NK-92 (cell line): Measurements from ENCODE around the gene FYN.
"Not testable (repeated sequence)": the region's sequence is repeated elsewhere in the genome, so short reads cannot be mapped to it uniquely, and the experiment has no call there.

ENCODE experiments used
- DNase-seq: peaks from one replicate; lab custom pipeline; 2025; ENCODE audit not compliant: unreplicated experiment; lab: John Stamatoyannopoulos, UW

FYN gene

DNA sequence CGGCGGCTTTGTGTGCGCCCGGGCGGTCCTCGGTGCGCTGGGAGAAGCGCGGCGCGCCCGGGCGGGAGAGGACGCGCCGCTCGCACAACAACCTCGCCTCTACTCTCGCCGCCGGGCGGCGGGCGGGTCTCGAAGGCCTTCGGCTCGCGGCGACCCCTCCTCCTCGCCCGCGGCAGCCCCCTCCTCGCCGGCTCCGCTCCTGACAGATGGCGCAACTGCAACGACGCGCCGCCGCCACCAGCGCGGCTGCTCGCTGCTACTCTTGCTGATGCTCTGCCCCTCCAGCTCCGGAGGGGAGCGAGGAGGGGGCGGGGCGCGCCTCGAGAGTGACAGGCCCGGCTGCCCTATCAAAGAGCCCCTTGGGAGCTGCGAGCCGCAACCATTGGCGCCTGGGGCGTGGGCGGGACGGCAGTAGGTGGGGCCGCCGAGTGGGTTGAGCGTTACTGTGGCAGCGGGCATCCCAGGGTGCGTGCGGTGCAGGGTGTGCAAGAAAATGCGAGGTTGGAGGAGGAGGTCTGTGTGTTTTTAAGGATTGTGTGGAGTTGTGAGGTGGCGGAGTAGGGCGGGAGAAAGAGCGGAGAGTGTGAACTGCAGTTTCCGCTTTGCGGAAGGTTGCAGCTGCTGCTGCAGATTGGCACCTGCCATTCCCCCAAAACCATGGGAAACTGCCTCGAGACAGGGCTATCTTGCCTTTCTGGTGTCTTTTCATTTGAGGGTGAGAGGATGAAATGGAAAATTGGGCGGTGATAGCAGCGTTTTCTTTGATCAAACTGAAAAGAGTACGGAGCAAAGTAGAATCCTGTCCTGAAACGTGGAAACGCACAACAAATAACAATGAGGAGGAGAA, at the start of gene FYN:
Gene FYN (minus strand): TSS at position 275 of the 847 bp plus-strand sequence. CDS start 153,401 bp downstream, outside the sequence.
- peak; percentile 93 for DNase-seq

- DNase-seq = no peak
Observed at GRCh38 chr6:111922454-111923297, 49.4 kb upstream of the FYN start.

GRCh38 chr6:111921103-111921502, 47.9 kb upstream of the FYN start:
- no peak for DNase-seq

- no peak for DNase-seq
Observed at GRCh38 chr6:111920578-111920977, 47.3 kb upstream of the FYN start.

- no peak for DNase-seq
Observed at GRCh38 chr6:111918825-111919224, 45.6 kb upstream of the FYN start.

- DNase-seq = no peak
Observed at GRCh38 chr6:111916747-111917146, 43.5 kb upstream of the FYN start.

DNA sequence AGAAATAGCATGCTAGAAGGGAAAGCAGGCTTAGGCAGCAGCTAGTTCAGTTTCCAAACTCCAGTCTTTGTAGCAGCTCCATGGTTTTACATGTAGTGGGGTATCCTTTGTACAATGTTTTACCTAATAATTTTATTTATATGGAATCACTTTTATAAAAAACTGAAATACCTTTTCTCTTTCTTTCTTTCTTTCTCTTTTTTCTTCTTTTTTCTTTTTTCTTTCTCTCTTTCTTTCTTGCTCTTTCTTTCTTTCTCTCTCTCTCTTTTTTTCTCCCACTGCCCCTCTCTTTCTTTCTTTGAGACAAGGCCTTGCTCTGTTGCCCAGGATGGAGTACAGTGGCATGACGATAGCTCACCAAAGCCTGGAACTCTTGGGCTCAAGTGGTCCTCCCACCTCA, 41.4 kb upstream of the FYN start:
- no peak for DNase-seq

- no peak for DNase-seq
Observed at GRCh38 chr6:111912904-111913303, 39.7 kb upstream of the FYN start.

GRCh38 chr6:111911428-111911827, 38.2 kb upstream of the FYN start:
- DNase-seq = no peak

- no peak for DNase-seq
Observed at GRCh38 chr6:111909238-111909637, 36.0 kb upstream of the FYN start.

DNA sequence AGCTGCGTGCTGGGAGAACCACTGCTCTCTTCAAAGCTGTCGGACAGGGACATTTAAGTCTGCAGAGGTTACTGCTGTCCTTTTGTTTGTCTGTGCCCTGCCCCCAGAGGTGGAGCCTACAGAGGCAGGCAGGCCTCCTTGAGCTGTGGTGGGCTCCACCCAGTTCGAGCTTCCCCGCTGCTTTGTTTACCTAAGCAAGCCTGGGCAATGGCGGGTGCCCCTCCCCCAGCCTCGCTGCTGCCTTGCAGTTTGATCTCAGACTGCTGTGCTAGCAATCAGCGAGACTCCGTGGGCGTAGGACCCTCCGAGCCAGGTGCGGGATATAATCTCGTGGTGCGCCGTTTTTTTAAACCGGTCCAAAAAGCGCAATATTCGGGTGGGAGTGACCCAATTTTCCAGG, 35.1 kb upstream of the FYN start:
- DNase-seq = not testable (repeated sequence)

DNA sequence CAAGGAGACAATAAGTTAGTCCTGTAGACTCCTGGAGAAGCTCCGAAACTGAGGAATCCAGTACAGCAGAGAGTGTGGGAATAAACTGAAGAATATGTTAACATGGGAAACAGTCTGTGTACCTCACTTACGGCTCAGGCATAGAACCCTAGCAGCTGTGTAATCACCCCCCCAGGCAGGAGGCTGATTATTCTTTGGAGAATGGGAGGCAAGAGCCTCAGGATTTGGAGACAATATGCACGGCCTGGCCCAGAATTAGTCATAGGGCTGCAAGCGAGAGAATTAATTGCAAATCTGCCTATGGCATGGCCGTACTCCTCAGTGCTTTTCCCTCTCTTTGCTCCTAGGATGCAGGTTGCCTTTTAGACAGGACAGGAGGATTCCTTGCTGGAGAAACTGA, 27.5 kb upstream of the FYN start:
- no peak for DNase-seq

- no peak for DNase-seq
Observed at GRCh38 chr6:111899531-111899930, 26.3 kb upstream of the FYN start.

DNA sequence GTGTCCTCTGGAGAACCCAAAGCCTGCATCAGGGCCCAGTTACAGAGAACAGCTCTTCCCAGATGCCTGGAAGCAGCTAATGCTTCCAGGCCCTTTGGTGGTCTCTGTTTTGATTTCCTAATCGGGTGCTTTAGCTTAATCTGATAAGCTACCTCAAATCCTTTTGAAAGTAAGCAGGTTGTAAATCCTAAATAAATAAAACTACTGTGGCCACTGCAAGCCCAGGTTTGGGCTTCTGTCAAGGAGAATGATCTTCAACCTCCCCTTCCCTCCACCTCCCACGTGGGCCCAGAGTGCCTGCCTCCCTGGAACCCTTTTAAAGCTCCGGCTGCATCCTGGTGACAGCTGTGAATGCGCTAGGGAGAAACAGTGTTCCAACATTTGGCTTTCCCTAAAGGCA, 25.2 kb upstream of the FYN start:
- no peak for DNase-seq

DNA sequence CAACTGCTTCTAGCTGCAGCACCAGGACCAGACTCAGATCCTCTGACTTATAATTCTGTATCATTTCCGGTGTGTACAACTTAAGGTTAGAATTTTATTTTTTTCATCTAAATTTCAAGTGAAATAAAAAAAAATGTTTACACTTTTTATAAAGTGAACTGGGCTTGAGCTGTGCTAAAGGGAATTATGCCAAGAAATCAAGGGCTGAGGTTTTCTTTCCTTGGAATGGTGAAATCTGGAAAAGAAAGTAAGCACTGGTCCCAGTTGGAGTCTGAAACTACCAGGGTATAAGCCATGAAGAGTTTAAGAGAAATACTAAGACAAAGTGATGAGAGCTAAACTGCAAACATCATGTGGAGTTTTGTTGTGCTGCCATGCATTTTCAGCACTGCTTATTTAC, 21.7 kb upstream of the FYN start:
- DNase-seq = no peak

DNA sequence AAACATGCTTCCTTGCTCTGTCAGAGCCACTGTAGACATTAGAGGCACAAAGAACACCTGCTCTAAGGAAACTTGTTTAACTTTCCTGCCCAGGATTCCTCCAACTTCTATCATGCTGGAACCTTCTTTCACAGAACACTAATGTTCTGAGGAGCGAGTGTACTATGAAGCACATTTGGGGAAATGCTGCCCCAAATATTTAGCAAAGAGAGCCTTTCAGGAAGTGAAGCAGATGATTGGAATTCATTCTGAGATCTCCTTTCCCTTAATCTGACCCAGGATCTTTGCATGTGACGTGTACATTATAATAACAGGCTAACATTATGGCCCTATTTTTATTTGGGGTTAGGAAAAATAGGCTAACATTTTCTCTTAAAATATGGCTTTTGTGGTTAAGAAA, 21.0 kb upstream of the FYN start:
- no peak for DNase-seq

DNA sequence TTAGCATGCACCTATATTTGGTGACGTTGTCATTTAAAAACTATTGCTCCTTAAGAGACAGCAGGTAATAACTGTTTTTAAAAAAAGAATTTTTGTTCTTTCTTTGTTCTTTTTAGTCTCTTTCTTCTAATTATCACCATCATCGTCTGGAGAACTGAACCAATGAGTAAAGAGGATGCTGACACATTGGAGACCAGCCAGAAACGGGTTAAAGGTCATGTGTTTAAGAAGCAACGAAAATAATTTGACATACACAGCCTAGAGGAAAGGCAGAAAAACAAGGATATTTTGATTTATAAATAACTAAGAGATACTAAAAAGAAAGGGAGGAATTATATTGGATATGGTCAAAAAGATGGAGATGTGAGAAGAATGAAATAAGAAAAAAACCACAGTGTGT, 19.2 kb upstream of the FYN start:
- DNase-seq = no peak

DNA sequence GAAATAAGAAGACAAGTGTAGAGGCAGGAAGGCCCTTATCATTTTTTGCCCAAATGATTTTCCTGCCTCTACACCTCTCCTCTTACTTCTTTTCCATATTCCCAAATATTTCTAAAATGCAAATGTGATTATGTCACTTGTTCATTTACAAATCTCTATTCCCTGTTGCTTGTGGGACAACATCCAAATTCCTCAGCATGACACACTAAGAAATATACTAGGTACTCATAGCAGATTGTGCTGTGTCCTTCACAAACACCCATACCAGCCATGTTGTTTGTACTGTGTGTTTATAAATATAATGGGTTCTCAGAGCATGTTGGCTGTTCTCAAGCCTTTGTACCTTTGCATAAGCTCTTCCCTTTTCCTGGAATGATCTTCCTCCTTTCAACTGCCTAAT, 17.7 kb upstream of the FYN start:
- no peak for DNase-seq

GRCh38 chr6:111888928-111889695, 15.9 kb upstream of the FYN start:
- DNase-seq = no peak

GRCh38 chr6:111886793-111887192, 13.5 kb upstream of the FYN start:
- DNase-seq = not testable (repeated sequence)

- DNase-seq = no peak
Observed at GRCh38 chr6:111885373-111886027, 12.2 kb upstream of the FYN start.
